ENCODE results near the gene RASA3. TPM values are rescaled to one million over a fixed set of nuclear protein-coding genes. Genes with fewer than 3 reads are reported as not detected.
"Not testable (repeated sequence)": the region's sequence is repeated elsewhere in the genome, so short reads cannot be mapped to it uniquely, and the experiment has no call there.

Gene RASA3, protein sequence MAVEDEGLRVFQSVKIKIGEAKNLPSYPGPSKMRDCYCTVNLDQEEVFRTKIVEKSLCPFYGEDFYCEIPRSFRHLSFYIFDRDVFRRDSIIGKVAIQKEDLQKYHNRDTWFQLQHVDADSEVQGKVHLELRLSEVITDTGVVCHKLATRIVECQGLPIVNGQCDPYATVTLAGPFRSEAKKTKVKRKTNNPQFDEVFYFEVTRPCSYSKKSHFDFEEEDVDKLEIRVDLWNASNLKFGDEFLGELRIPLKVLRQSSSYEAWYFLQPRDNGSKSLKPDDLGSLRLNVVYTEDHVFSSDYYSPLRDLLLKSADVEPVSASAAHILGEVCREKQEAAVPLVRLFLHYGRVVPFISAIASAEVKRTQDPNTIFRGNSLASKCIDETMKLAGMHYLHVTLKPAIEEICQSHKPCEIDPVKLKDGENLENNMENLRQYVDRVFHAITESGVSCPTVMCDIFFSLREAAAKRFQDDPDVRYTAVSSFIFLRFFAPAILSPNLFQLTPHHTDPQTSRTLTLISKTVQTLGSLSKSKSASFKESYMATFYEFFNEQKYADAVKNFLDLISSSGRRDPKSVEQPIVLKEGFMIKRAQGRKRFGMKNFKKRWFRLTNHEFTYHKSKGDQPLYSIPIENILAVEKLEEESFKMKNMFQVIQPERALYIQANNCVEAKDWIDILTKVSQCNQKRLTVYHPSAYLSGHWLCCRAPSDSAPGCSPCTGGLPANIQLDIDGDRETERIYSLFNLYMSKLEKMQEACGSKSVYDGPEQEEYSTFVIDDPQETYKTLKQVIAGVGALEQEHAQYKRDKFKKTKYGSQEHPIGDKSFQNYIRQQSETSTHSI
- 10 to 100 TPM; 65.6 to 73.9 TPM for total RNA-seq

DNA sequence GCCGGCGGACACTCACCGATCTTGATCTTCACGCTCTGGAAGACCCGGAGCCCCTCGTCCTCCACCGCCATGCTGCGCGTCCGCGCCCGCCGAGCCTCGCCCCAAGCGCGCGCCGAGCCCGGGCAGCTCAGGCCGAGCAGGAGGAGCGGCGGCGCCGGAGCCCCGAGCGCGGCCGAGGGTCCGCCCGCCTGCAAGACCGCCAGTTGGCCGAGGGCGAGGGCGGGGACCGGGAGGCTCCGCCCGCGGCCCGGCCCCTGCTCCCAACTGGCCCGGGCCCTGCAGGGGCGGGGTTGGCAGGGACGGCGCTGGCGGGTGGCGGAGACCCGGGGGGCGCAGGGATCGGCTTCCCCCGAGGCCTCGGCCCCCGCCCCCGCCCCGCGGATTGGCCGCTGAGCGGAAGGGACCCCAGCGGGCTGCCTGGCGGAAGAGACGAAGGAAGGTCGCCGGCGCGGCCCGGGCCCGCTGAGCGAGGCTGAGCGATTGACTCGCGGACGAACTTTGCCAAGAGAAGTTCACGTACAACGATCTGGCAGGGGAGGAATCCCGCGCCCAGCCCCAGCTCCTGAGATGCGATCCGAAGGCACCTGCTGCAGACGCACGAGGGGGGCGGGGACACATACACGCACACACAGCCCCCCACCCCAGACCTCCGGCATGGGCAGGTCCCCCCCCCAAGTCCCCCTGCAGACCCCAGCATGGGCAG lies at the start of gene RASA3:
RASA3 (minus strand) TSS at position 205 of the 703 bp plus-strand sequence; CDS start at position 71, 134 bp downstream.
- Mint-ChIP-seq H3K27me3 (peaks cover 13% of the 10 kb centered on the region), H3K27ac (peak within 1 kb of the TSS; percentile 83), H3K4me3 (peak within 1 kb of the TSS; percentile 98), H3K4me1 (peaks cover 43% of the 10 kb centered on the region), H3K9me3 (no peaks in the 10 kb centered on the region), H3K36me3 (no peaks in the 10 kb centered on the region)
- DNase-seq, result peak; percentile 76
- POLR2A ChIA-PET, result interaction anchor here (1.0 to 4.7 kb wide), 4 partner anchors 8 to 22 kb away, joined by 3 to 38 read pairs (median 20); no protein-coding TSS in a partner anchor
- peak; percentile 32 for ATAC-seq (ENCODE audit: low read depth)

- POLR2A ChIA-PET, result no interaction called here
- no peaks in the 10 kb centered on the region for H3K27me3 Mint-ChIP-seq
- H3K4me1 Mint-ChIP-seq, result peaks cover 5% of the 10 kb centered on the region
- DNase-seq (no peak), ATAC-seq (ENCODE audit: low read depth) (no peak)
- peaks cover under 1% of the 10 kb centered on the region for H3K36me3 Mint-ChIP-seq
- no peak within 1 kb of the TSS for H3K27ac Mint-ChIP-seq
- no peak within 1 kb of the TSS for H3K4me3 Mint-ChIP-seq
- peaks cover 8% of the 10 kb centered on the region for H3K9me3 Mint-ChIP-seq
These were observed 46.8 kb upstream of the RASA3 start, which contains the start of gene CFAP97D2 for GRCh38 chr13:114179087-114179658. Gene CFAP97D2 (plus strand): TSS chr13:114179257. CDS start chr13:114179331, 74 bp downstream.

- H3K27me3 Mint-ChIP-seq, result no peaks in the 10 kb centered on the region
- H3K4me1 Mint-ChIP-seq, result peaks cover 5% of the 10 kb centered on the region
- DNase-seq (no peak), ATAC-seq (ENCODE audit: low read depth) (no peak)
- H3K36me3 Mint-ChIP-seq, result peaks cover 2% of the 10 kb centered on the region
- POLR2A ChIA-PET, result no interaction called here
- no peak overlapping the region for H3K27ac Mint-ChIP-seq
- H3K9me3 Mint-ChIP-seq, result peaks cover 14% of the 10 kb centered on the region
- H3K4me3 Mint-ChIP-seq, result no peak overlapping the region
These were observed 45.0 kb upstream of the RASA3 start for GRCh38 chr13:114177245-114178010.

DNA sequence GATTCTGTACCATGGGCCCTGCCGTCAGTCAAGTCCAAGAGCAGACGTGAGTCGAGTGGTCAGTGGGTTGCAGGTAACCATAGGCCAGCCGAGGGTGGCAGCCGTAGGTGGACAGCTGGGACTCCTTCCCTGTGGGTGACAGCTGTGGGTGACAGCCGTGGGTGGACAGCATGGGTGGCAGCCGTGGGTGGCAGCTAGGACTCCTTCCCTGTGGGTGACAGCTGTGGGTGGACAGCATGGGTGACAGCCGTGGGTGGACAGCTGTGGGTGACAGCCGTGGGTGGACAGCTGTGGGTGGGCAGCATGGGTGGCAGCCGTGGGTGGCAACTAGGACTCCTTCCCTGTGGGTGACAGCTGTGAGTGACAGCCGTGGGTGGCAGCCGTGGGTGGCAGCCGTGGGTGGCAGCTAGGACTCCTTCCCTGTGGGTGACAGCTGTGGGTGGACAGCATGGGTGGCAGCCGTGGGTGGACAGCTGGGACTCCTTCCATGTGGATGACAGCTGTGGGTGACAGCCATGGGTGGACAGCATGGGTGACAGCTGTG lies 44.0 kb upstream of the RASA3 start:
- H3K4me3 Mint-ChIP-seq; POLR2A ChIA-PET; H3K27ac Mint-ChIP-seq; DNase-seq; H3K27me3 Mint-ChIP-seq; H3K36me3 Mint-ChIP-seq; H3K4me1 Mint-ChIP-seq; ATAC-seq (ENCODE audit: low read depth): not testable (repeated sequence)
- H3K9me3 Mint-ChIP-seq, result peaks cover 19% of the 10 kb centered on the region

DNA sequence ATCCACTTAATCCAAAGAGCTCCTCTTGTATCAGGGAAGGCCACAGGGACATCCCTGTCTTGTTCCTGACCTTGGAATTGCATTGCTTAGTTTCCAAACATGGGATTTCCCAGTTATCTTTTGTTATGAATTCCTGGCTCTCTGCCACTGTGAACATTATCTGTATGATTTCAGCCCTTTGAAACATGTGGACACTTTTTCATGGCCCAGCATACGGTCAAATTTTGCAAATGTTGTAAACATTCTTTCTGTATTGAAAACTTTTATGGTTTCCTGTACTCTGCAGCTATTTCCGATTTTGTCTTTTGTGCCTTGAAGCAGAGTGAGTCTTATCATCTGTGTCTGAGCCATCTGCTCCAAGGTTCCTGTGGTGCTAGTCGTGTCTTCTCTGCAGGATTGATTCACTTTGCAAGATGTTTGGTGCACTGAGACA lies 42.1 kb upstream of the RASA3 start:
- no peak overlapping the region for H3K4me3 Mint-ChIP-seq
- H3K27ac Mint-ChIP-seq, result no peak overlapping the region
- no peak for DNase-seq
- peaks cover 2% of the 10 kb centered on the region for H3K36me3 Mint-ChIP-seq
- peaks cover 19% of the 10 kb centered on the region for H3K9me3 Mint-ChIP-seq
- no peaks in the 10 kb centered on the region for H3K4me1 Mint-ChIP-seq
- H3K27me3 Mint-ChIP-seq, result no peaks in the 10 kb centered on the region
- ATAC-seq (ENCODE audit: low read depth), result no peak
- POLR2A ChIA-PET, result no interaction called here

GRCh38 chr13:114173745-114174144 lies 41.3 kb upstream of the RASA3 start:
- Mint-ChIP-seq H3K27ac (no peak overlapping the region), H3K27me3 (no peaks in the 10 kb centered on the region), H3K4me3 (no peak overlapping the region), H3K4me1 (no peaks in the 10 kb centered on the region), H3K36me3 (peaks cover 2% of the 10 kb centered on the region), H3K9me3 (peaks cover 20% of the 10 kb centered on the region)
- POLR2A ChIA-PET, result no interaction called here
- ATAC-seq (ENCODE audit: low read depth) (no peak), DNase-seq (no peak)

DNA sequence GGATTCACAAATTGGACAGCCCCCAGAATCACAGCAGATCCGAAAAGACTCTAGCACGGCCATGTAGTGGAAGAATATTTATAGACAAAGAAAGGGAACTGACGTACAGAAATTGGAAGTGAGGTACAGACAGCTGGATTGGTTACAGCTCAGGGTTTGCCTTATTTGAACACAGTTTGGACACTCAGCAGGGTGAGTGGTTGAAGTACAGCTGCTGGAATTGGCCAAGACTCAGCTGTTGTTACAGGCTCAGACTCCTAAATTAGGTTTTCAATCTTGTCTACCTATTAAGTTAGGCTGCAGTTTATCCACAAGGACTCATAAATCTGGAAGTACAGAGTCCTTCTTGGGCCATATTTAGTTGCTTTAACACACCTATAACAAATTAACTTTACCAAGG lies 40.8 kb upstream of the RASA3 start:
- DNase-seq, result no peak
- POLR2A ChIA-PET, result no interaction called here
- H3K4me1 Mint-ChIP-seq, result no peaks in the 10 kb centered on the region
- H3K4me3 Mint-ChIP-seq, result no peak overlapping the region
- H3K27me3 Mint-ChIP-seq, result no peaks in the 10 kb centered on the region
- no peak for ATAC-seq (ENCODE audit: low read depth)
- peaks cover 20% of the 10 kb centered on the region for H3K9me3 Mint-ChIP-seq
- H3K36me3 Mint-ChIP-seq, result peaks cover 2% of the 10 kb centered on the region
- no peak overlapping the region for H3K27ac Mint-ChIP-seq

DNA sequence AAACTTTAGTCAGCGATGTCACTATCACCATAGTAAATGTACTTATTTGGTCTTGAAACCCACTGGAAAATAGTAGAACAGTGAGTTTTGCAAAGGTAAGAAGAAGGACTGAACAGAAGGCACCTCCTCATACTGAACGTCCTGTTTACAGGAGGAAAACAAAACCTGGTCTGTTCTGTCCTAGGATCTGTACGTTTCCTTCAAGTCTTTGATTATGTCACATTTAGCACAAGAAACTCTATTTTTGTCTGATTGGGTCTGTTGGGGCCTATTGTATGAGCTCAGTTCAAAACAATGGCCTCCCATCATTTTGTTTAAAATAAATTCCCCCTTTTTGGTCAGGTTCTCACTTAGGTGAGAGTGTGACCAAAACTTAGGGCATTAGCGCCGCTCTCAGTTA lies 35.5 kb upstream of the RASA3 start:
- H3K4me3 Mint-ChIP-seq, result no peak overlapping the region
- no peaks in the 10 kb centered on the region for H3K36me3 Mint-ChIP-seq
- H3K27ac Mint-ChIP-seq, result no peak overlapping the region
- peaks cover 4% of the 10 kb centered on the region for H3K4me1 Mint-ChIP-seq
- H3K27me3 Mint-ChIP-seq, result peaks cover 3% of the 10 kb centered on the region
- H3K9me3 Mint-ChIP-seq, result peaks cover 9% of the 10 kb centered on the region
- DNase-seq (no peak), ATAC-seq (ENCODE audit: low read depth) (no peak)
- POLR2A ChIA-PET, result interaction anchor here (1.4 kb wide), 1 partner anchor 19 kb away, joined by 5 read pairs; no protein-coding TSS in a partner anchor

GRCh38 chr13:114167426-114167825 lies 35.0 kb upstream of the RASA3 start:
- Mint-ChIP-seq H3K27ac (no peak overlapping the region), H3K27me3 (peaks cover 3% of the 10 kb centered on the region)

GRCh38 chr13:114166381-114167131 lies 34.1 kb upstream of the RASA3 start:
- peaks cover 16% of the 10 kb centered on the region for H3K4me1 Mint-ChIP-seq
- H3K36me3 Mint-ChIP-seq, result no peaks in the 10 kb centered on the region
- POLR2A ChIA-PET, result interaction anchor here (0.8 kb wide), 1 partner anchor 9 kb away, joined by 5 read pairs; no protein-coding TSS in a partner anchor
- peaks cover 3% of the 10 kb centered on the region for H3K9me3 Mint-ChIP-seq
- peaks cover 4% of the 10 kb centered on the region for H3K27me3 Mint-ChIP-seq
- DNase-seq (no peak), ATAC-seq (ENCODE audit: low read depth) (no peak)
- no peak overlapping the region for H3K4me3 Mint-ChIP-seq
- no peak overlapping the region for H3K27ac Mint-ChIP-seq

More at GRCh38 chr13:114167426-114167825, 35.0 kb upstream of the RASA3 start:
- Mint-ChIP-seq H3K4me3 (no peak overlapping the region), H3K36me3 (no peaks in the 10 kb centered on the region), H3K4me1 (peaks cover 7% of the 10 kb centered on the region), H3K9me3 (peaks cover 8% of the 10 kb centered on the region)
- POLR2A ChIA-PET, result interaction anchor here (1.4 kb wide), 1 partner anchor 19 kb away, joined by 5 read pairs; no protein-coding TSS in a partner anchor
- ATAC-seq (ENCODE audit: low read depth) (no peak), DNase-seq (no peak)

GRCh38 chr13:114164681-114165429 lies 32.4 kb upstream of the RASA3 start:
- Mint-ChIP-seq H3K9me3 (peaks cover 5% of the 10 kb centered on the region), H3K4me3 (no peak overlapping the region), H3K27me3 (peaks cover 10% of the 10 kb centered on the region), H3K4me1 (peaks cover 26% of the 10 kb centered on the region), H3K27ac (no peak overlapping the region), H3K36me3 (no peaks in the 10 kb centered on the region)
- ATAC-seq (ENCODE audit: low read depth) (no peak), DNase-seq (no peak)
- POLR2A ChIA-PET, result no interaction called here

Measured in activated naive CD8-positive, alpha-beta T cell treated with anti-CD3 and anti-CD28 coated beads, Interleukin-2, amount 10 ng/mL, durations not matched to agents 7 days and 5 days (primary cell).